GM21515 (cell line): ENCODE measurements around the gene SUSD1.
"Not testable (repeated sequence)": the region's sequence is repeated elsewhere in the genome, so short reads cannot be mapped to it uniquely, and the experiment has no call there.

Experiments used
- ATAC-seq: cut with Tn5 transposase; IDR thresholded peaks from one replicate; pipeline ENCODE4 v1.9.1; 2021; ENCODE audit not compliant: unreplicated experiment

Gene SUSD1

GRCh38 chr9:112132356-112132755 is 42.7 kb downstream of the SUSD1 start:
- no peak for ATAC-seq

DNA sequence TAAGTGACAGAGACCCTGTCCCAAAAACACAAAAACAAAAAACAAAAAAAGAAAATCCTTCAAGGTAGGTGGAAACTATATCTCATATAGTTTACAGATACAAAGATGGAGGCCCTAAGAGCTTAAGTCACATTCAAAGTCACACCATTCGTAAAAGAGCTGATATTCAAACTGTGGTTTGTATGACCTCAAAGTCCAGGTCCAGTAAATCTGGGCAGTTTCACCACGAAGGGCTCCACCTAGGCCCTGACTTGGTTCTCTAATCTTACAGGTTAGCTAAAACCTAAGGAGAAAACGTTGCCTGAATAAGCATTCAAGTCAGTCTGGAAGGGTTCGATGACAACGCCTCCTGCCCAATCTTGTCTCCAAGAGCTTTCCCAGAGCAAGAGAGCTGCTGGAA is 44.1 kb downstream of the SUSD1 start:
- no peak for ATAC-seq

DNA sequence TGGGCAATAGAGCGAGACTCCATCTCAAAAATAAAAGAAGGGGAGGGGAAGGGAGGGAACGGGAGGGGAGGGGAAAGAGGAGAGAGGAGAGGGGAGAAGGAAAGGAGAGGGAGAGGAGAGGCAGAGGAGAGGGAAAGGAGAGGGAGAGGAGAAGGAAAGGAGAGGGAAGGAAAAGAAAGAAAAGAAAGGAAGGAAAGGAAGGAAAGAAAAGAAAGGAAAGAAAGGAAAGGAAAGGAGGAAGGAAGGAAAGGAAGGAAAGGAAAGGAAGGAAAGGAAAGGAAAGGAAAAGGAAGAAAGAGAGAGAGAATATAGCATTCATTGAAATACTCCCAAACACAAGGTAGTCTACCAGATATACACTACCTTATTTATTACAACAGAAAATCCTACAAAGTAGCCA is 44.8 kb downstream of the SUSD1 start:
- no peak for ATAC-seq

GRCh38 chr9:112129246-112129645 is 45.9 kb downstream of the SUSD1 start:
- no peak for ATAC-seq

- not testable (repeated sequence) for ATAC-seq
These were observed 46.7 kb downstream of the SUSD1 start for GRCh38 chr9:112128399-112128798.

- ATAC-seq: no peak
These were observed 47.8 kb downstream of the SUSD1 start for GRCh38 chr9:112127281-112127680.

- ATAC-seq: no peak
These were observed 49.1 kb downstream of the SUSD1 start for GRCh38 chr9:112125951-112126388.

- no peak for ATAC-seq
These were observed 50.9 kb downstream of the SUSD1 start for GRCh38 chr9:112124156-112124555.

DNA sequence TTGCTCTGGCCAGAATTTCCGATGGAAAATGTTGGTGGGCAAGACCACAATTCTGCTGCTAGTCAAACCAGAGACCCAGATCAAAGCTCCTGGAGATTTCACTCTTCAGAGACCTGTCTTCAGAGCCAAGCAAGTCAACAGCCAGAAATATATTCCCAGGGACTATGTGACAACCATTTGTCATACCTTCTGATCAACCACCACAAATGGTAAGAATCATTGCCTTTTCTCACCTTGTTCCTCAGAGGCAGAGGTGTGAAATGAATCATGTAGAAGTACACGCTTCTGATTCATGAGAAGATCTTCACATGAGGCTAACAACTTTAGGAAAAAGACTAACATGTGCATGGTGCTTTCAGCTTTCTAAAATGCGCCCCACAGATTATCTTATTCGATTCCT is 53.5 kb downstream of the SUSD1 start:
- ATAC-seq: no peak

DNA sequence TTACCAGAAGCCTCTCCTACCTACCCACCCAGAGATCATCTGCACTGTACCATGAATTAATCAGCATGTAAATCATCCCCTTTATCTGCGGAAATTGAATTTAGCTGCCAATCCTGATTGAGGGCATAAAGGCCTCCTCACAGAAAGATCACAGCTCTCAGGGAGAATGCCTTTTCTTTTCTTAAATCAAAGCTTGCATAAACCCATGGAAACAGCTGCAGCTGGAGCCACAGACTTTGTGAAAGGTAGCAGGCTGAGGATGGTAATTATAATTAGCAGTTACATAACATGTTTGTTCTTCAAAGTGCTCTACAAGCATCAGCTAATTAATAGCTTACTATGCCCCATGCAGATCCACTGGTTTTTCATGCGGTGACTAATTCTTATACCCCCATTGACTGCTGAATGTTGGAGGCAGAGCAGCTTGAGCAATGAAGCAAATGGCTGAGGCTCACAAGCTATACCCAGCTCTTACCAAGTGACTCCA is 54.6 kb downstream of the SUSD1 start:
- no peak for ATAC-seq

- ATAC-seq: no peak
These were observed 55.1 kb downstream of the SUSD1 start for GRCh38 chr9:112120030-112120341.

GRCh38 chr9:112119225-112120029 is 55.7 kb downstream of the SUSD1 start:
- ATAC-seq: no peak

DNA sequence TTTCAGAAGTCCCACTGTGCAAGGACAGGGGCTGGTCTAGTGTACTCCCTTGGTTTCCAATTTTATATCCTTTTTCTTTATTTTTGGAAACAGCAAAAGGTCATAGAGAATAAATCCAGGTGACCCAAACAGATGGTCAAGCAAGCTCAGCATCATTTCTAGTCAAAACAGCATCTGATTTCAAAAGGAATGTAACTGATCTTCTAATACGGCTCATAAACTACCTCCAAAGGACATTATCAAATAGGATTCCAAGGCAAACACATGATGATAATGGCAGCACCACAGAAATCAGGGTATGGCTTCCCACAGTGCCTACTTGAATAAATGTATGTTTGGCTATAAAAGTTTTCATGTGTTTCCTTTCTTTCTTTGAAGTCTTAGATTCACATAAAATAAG is 57.1 kb downstream of the SUSD1 start:
- ATAC-seq: no peak

GRCh38 chr9:112115970-112116753 is 58.9 kb downstream of the SUSD1 start:
- no peak for ATAC-seq

DNA sequence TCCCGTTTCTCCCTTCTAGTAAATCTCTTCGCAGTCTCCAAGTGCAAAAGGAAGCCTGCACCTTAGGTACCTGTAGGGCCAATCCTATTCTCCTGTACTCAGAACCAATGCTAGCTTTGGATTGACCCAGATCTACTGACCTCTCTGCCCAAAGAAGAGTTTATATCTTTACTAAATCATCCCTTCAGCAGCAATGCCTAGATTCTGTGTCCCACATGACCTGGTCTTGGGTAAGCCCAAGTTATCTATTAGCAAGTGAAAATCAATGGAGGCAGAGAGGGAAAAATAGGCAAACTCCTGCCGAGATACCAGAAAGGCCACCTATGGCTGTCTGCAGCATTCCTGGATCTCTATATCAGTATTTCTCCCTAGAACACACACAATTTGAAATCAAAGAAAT is 60.0 kb downstream of the SUSD1 start:
- ATAC-seq: no peak

GRCh38 chr9:112112941-112113681 is 62.0 kb downstream of the SUSD1 start:
- ATAC-seq: no peak

DNA sequence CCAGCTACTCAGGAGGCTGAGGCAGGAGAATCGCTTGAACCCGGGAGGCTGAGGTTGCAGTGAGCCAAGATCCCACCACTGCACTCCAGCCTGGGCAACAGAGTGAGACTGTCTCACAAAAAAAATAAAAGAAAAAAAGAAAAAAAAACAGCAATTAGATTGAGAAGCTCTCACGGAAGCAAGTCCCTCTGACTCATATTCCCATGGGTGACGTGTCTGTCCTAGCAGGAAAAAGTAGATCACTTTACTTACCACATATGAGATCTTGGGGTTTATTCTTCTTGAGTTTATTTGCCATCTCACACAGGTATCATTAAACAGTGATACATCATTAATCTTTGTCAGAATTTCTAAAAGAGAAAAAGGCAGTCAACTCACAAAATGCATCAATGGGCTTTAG is 62.6 kb downstream of the SUSD1 start:
- ATAC-seq: no peak

GRCh38 chr9:112111461-112111860 is 63.6 kb downstream of the SUSD1 start:
- no peak for ATAC-seq

- ATAC-seq: no peak
These were observed 64.4 kb downstream of the SUSD1 start for GRCh38 chr9:112110777-112111113.

DNA sequence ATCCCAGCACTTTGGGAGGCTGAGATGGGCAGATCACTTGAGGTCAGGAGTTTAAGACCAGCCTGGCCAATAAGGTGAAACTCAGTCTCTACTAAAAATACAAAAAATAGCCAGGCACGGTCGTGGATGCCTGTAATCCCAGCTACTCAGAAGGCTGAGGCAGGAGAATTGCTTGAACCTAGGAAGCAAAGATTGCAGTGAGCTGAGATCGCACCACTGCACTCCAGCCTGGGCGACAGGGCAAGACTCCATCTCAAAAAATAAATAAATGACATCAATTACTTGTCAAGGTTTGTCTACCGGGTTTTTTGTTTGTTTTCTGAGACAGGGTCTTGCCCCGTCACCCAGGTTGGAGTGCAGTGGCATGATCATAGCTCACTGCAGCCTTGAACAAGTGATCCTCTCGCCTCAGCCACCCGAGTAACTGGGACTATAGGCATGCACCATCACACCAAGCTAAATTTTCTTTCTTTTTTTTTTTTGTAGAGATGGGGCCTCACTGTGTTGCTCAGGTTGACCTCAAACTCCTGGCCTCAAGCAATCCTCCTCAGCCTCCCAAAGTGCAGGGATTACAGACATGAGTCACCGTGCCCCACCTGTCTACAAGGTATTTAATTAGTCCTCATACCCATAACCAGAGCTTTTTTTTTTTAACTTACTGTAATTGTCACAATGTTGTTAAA is 64.9 kb downstream of the SUSD1 start:
- ATAC-seq: no peak

DNA sequence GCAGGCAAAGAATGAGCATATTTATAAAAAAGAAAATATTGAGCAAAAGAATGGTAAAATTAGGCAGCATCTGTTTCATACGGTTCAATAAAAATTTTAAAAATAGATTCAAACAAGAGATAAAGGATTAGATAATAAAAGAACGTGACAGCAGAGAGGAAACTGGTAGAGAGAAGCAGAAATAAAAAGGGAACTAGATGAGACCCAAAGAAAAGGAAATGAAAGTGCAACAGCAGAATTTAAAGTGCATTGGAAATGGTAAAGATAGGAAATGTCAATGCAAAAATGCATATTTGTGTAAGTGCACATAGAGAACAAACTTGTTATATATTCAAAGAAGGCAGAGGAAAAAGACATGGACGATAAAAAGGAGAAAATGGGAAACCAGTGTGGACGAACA is 70.2 kb downstream of the SUSD1 start:
- no peak for ATAC-seq
